ENCODE data around the gene CFAP157. TPM values are rescaled to one million over a fixed set of nuclear protein-coding genes. Genes with fewer than 3 reads are reported as not detected.

The CFAP157 gene
- total RNA-seq, 4 donors from 2014 or later, result 0.27 TPM; not detected in 3

GRCh38 chr9:127733614-127734013 lies 26.8 kb downstream of the CFAP157 start:
- Histone ChIP-seq H3K4me3 (no peak overlapping the region), H3K4me1 (peaks cover 0 to 7% (median 3%) of the 10 kb centered on the region in 4 donors), H3K9me3 (no peaks in the 10 kb centered on the region), H3K27ac (peak overlapping the region in 1 of 4 donors; percentile 25), H3K27me3 (no peaks in the 10 kb centered on the region), H3K36me3 (peaks cover 0 to 18% (median 0%) of the 10 kb centered on the region in 3 donors)
- no peak for DNase-seq
- TF ChIP-seq CTCF (IDR thresholded peaks at IDR 0.05) (no peak), POLR2A (IDR thresholded peaks at IDR 0.05) (no peak)

- DNase-seq, result no peak
- TF ChIP-seq CTCF (IDR thresholded peaks at IDR 0.05) (no peak), POLR2A (IDR thresholded peaks at IDR 0.05) (no peak)
- peak overlapping the region; percentile 51 to 84 (median 69) for H3K4me3 ChIP-seq
- no peaks in the 10 kb centered on the region for H3K27me3 ChIP-seq
- H3K27ac ChIP-seq, result peak overlapping the region; percentile 85 to 97 (median 92)
- H3K4me1 ChIP-seq, result peaks cover 0 to 7% (median 3%) of the 10 kb centered on the region in 4 donors
- H3K9me3 ChIP-seq, result no peaks in the 10 kb centered on the region
- peaks cover 0 to 20% (median 0%) of the 10 kb centered on the region in 3 donors for H3K36me3 ChIP-seq
These were observed 27.5 kb downstream of the CFAP157 start for GRCh38 chr9:127734247-127734746.

- peak; percentile 96 to 98 (median 98) for DNase-seq
- Histone ChIP-seq H3K4me3 (peak within 1 kb of the TSS; percentile 51 to 84 (median 69)), H3K4me1 (peaks cover 0 to 7% (median 4%) of the 10 kb centered on the region in 4 donors), H3K27ac (peak within 1 kb of the TSS; percentile 85 to 97 (median 92)), H3K36me3 (peaks cover 0 to 20% (median 0%) of the 10 kb centered on the region in 3 donors), H3K9me3 (no peaks in the 10 kb centered on the region), H3K27me3 (no peaks in the 10 kb centered on the region)
- TF ChIP-seq POLR2A (IDR thresholded peaks at IDR 0.05), result peak; percentile 87 to 90
- peak; percentile 93 to 99 (median 98) for TF ChIP-seq CTCF (IDR thresholded peaks at IDR 0.05)
These were observed 28.1 kb downstream of the CFAP157 start, which contains the start of gene TOR2A for GRCh38 chr9:127734747-127735529. TSS of gene TOR2A (minus strand) at chr9:127735294. CDS start at chr9:127735270, 24 bp downstream.

GRCh38 chr9:127735530-127736185 lies 28.9 kb downstream of the CFAP157 start:
- Histone ChIP-seq H3K4me3 (no peak overlapping the region), H3K27ac (peak overlapping the region in 2 of 4 donors; percentile 90 to 93)

More at GRCh38 chr9:127735530-127736185, 28.9 kb downstream of the CFAP157 start:
- no peaks in the 10 kb centered on the region for H3K27me3 ChIP-seq
- no peak for DNase-seq
- peaks cover 0 to 20% (median 0%) of the 10 kb centered on the region in 3 donors for H3K36me3 ChIP-seq
- H3K4me1 ChIP-seq, result peaks cover 0 to 14% (median 4%) of the 10 kb centered on the region in 4 donors
- H3K9me3 ChIP-seq, result no peaks in the 10 kb centered on the region
- TF ChIP-seq CTCF (IDR thresholded peaks at IDR 0.05), result no peak
- no peak for TF ChIP-seq POLR2A (IDR thresholded peaks at IDR 0.05)

All from Peyer's patch (tissue), 4 donors.